Measurements from ENCODE around the gene CRYAA. TPM values are rescaled to one million over a fixed set of nuclear protein-coding genes. Genes with fewer than 3 reads are reported as not detected.

Gene CRYAA
- total and polyA plus RNA-seq, 2 of the 8 experiments (the other 6 are each of a cell fraction or from before 2014, with no cell fraction given): not detected

- TF ChIP-seq CHD1 (IDR thresholded peaks at IDR 0.05; ENCODE audit: low read depth, low read length) (no peak), SRF (IDR thresholded peaks at IDR 0.05; ENCODE audit: low read depth, low read length) (no peak)
Observed at GRCh38 chr21:43191971-43192370, 23.2 kb downstream of the CRYAA start (continued).
